ENCODE measurements around the gene PRM2.

PRM2 gene

DNA sequence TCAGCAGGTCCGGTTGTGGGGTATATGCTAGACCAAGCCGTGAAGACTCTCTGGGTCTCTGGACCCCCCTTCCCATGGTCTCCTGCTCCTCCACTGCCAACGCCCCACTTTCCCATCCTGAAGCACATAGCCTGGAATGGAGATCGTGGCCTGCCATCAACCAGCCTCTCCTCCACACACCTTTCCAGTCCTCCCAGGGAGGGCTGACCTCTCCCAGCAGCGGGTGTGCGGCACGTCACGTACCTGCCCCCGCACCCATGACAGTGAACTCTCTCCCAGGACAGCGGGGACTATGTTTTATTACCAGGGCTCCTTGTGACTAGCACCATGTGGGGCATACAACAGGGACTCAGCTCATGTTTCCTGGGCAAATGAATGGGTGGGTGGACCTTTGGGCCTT is 4.7 kb downstream of the PRM2 start:
- TF ChIP-seq, protein P1, sequence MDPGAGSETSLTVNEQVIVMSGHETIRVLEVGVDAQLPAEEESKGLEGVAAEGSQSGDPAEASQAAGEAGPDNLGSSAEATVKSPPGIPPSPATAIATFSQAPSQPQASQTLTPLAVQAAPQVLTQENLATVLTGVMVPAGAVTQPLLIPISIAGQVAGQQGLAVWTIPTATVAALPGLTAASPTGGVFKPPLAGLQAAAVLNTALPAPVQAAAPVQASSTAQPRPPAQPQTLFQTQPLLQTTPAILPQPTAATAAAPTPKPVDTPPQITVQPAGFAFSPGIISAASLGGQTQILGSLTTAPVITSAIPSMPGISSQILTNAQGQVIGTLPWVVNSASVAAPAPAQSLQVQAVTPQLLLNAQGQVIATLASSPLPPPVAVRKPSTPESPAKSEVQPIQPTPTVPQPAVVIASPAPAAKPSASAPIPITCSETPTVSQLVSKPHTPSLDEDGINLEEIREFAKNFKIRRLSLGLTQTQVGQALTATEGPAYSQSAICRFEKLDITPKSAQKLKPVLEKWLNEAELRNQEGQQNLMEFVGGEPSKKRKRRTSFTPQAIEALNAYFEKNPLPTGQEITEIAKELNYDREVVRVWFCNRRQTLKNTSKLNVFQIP (CRISPR knock-in tag; IDR thresholded peaks at IDR 0.05; ENCODE audit: borderline replicate concordance, low read depth): no peak
- TF ChIP-seq ZFP30 (CRISPR knock-in tag; IDR thresholded peaks at IDR 0.05): no peak
- no peak for TF ChIP-seq TOX (CRISPR knock-in tag; IDR thresholded peaks at IDR 0.05; ENCODE audit: borderline replicate concordance)
- TF ChIP-seq, protein P2, sequence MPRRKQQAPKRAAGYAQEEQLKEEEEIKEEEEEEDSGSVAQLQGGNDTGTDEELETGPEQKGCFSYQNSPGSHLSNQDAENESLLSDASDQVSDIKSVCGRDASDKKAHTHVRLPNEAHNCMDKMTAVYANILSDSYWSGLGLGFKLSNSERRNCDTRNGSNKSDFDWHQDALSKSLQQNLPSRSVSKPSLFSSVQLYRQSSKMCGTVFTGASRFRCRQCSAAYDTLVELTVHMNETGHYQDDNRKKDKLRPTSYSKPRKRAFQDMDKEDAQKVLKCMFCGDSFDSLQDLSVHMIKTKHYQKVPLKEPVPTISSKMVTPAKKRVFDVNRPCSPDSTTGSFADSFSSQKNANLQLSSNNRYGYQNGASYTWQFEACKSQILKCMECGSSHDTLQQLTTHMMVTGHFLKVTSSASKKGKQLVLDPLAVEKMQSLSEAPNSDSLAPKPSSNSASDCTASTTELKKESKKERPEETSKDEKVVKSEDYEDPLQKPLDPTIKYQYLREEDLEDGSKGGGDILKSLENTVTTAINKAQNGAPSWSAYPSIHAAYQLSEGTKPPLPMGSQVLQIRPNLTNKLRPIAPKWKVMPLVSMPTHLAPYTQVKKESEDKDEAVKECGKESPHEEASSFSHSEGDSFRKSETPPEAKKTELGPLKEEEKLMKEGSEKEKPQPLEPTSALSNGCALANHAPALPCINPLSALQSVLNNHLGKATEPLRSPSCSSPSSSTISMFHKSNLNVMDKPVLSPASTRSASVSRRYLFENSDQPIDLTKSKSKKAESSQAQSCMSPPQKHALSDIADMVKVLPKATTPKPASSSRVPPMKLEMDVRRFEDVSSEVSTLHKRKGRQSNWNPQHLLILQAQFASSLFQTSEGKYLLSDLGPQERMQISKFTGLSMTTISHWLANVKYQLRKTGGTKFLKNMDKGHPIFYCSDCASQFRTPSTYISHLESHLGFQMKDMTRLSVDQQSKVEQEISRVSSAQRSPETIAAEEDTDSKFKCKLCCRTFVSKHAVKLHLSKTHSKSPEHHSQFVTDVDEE (CRISPR knock-in tag; IDR thresholded peaks at IDR 0.05): no peak
- no peak for TF ChIP-seq OSR1 (CRISPR knock-in tag; IDR thresholded peaks at IDR 0.05)
- no peak for TF ChIP-seq RARB (CRISPR knock-in tag; IDR thresholded peaks at IDR 0.05)
- no peak for TF ChIP-seq GLIS3 (CRISPR knock-in tag; IDR thresholded peaks at IDR 0.05)
- TF ChIP-seq, protein P3, sequence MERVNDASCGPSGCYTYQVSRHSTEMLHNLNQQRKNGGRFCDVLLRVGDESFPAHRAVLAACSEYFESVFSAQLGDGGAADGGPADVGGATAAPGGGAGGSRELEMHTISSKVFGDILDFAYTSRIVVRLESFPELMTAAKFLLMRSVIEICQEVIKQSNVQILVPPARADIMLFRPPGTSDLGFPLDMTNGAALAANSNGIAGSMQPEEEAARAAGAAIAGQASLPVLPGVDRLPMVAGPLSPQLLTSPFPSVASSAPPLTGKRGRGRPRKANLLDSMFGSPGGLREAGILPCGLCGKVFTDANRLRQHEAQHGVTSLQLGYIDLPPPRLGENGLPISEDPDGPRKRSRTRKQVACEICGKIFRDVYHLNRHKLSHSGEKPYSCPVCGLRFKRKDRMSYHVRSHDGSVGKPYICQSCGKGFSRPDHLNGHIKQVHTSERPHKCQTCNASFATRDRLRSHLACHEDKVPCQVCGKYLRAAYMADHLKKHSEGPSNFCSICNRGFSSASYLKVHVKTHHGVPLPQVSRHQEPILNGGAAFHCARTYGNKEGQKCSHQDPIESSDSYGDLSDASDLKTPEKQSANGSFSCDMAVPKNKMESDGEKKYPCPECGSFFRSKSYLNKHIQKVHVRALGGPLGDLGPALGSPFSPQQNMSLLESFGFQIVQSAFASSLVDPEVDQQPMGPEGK (CRISPR knock-in tag; IDR thresholded peaks at IDR 0.05; ENCODE audit: borderline replicate concordance): no peak
- TF ChIP-seq ZNF70 (CRISPR knock-in tag; IDR thresholded peaks at IDR 0.05): no peak
- TF ChIP-seq ESRRG (CRISPR knock-in tag; IDR thresholded peaks at IDR 0.05): no peak
- no peak for TF ChIP-seq SNAI2 (CRISPR knock-in tag; IDR thresholded peaks at IDR 0.05)
- no peak for TF ChIP-seq BACH2 (CRISPR knock-in tag; IDR thresholded peaks at IDR 0.05; ENCODE audit: borderline replicate concordance)
- no peak for TF ChIP-seq ISL1 (CRISPR knock-in tag; IDR thresholded peaks at IDR 0.05)
- TF ChIP-seq, protein P4, sequence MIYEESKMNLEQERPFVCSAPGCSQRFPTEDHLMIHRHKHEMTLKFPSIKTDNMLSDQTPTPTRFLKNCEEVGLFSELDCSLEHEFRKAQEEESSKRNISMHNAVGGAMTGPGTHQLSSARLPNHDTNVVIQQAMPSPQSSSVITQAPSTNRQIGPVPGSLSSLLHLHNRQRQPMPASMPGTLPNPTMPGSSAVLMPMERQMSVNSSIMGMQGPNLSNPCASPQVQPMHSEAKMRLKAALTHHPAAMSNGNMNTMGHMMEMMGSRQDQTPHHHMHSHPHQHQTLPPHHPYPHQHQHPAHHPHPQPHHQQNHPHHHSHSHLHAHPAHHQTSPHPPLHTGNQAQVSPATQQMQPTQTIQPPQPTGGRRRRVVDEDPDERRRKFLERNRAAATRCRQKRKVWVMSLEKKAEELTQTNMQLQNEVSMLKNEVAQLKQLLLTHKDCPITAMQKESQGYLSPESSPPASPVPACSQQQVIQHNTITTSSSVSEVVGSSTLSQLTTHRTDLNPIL (CRISPR knock-in tag; IDR thresholded peaks at IDR 0.05; ENCODE audit: low read depth): no peak
- no peak for ATAC-seq

DNA sequence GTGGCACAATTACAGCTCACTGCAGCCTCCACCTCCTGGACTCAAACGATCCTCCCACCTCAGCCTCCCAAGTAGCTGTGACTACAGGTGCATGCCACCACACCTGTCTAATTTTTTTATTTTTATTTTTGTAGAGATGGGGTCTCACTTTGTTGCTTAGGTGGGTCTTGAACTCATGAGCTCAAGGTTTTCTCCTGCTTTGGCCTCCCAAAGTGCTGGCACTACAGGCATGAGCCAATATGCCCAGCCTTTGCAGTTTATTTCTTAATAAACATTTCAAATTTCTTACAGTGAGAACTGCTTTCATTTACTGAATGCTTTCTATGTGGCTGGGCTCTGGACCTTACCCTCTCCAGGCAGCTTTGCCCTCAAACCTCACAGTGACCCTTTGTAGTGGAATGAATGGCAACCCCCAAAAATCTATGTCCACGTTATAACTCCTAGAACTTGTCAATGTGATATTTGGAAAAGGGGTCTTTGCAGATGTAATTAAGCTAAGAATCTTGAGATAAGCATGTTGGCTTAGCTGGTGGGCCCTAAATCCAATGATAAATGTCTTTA is 5.6 kb downstream of the PRM2 start:
- no peak for ATAC-seq
- TF ChIP-seq ARNTL (CRISPR knock-in tag; IDR thresholded peaks at IDR 0.05; ENCODE audit: borderline replicate concordance, low read depth) (no peak), ZNF8 (CRISPR knock-in tag; IDR thresholded peaks at IDR 0.05) (no peak), CSDC2 (CRISPR knock-in tag; IDR thresholded peaks at IDR 0.05) (no peak), RARB (CRISPR knock-in tag; IDR thresholded peaks at IDR 0.05) (no peak), ZNF565 (CRISPR knock-in tag; conservative IDR thresholded peaks at IDR 0.05; ENCODE audit: low read depth) (no peak), ZC3H10 (CRISPR knock-in tag; IDR thresholded peaks at IDR 0.05) (no peak), PPARA (CRISPR knock-in tag; IDR thresholded peaks at IDR 0.05; ENCODE audit: borderline replicate concordance) (no peak), TCF4 (CRISPR knock-in tag; IDR thresholded peaks at IDR 0.05; ENCODE audit: borderline replicate concordance) (no peak), SNAI2 (CRISPR knock-in tag; IDR thresholded peaks at IDR 0.05) (no peak), ZFP3 (CRISPR knock-in tag; IDR thresholded peaks at IDR 0.05) (no peak), ZFP30 (CRISPR knock-in tag; IDR thresholded peaks at IDR 0.05) (no peak), ISL1 (CRISPR knock-in tag; IDR thresholded peaks at IDR 0.05) (no peak), ZNF70 (CRISPR knock-in tag; IDR thresholded peaks at IDR 0.05) (no peak), ESRRG (CRISPR knock-in tag; IDR thresholded peaks at IDR 0.05) (no peak), OSR1 (CRISPR knock-in tag; IDR thresholded peaks at IDR 0.05) (no peak), TOX (CRISPR knock-in tag; IDR thresholded peaks at IDR 0.05; ENCODE audit: borderline replicate concordance) (no peak)
- TF ChIP-seq, protein P2 (CRISPR knock-in tag; IDR thresholded peaks at IDR 0.05): no peak
- TF ChIP-seq, protein P4 (CRISPR knock-in tag; IDR thresholded peaks at IDR 0.05; ENCODE audit: low read depth): no peak
- TF ChIP-seq, protein P3 (CRISPR knock-in tag; IDR thresholded peaks at IDR 0.05; ENCODE audit: borderline replicate concordance): no peak
- TF ChIP-seq, protein P1 (CRISPR knock-in tag; IDR thresholded peaks at IDR 0.05; ENCODE audit: borderline replicate concordance, low read depth): no peak

Measured in SK-N-SH treated with all-trans-retinoic acid at 6 μM for 48 hours (cell line).